GM18526 (cell line): ENCODE measurements around the gene CENPF.

Experiments used
- POLR2A ChIP-seq: IDR thresholded peaks from 3 replicates; pipeline ENCODE4 v1.6.1; 2011; ENCODE audit not compliant: insufficient read length; ENCODE audit errors: extremely low read depth

The CENPF gene

GRCh38 chr1:214678386-214678785 is 75.4 kb downstream of the CENPF start:
- TF ChIP-seq POLR2A = no peak

DNA sequence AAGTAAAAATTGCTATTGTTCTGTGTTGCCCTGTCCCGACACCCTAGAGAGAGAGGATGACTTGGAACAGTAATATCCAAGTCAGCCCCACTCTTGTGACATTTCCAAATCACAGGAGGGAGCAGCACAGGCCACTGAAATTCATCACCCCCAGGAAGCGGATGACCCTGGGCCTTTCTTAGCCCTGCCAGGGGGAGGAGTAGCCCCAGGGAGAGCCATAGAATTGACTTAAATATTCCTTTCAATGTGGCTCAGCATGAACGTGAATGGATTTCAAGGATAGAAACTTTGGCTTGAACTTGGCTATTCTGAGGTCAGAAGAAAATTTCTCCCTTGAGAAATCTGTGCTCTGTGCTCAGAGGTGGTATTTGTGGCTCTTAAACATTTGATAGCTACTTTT is 80.6 kb downstream of the CENPF start:
- TF ChIP-seq POLR2A = no peak

GRCh38 chr1:214685906-214686305 is 82.9 kb downstream of the CENPF start:
- no peak for TF ChIP-seq POLR2A

DNA sequence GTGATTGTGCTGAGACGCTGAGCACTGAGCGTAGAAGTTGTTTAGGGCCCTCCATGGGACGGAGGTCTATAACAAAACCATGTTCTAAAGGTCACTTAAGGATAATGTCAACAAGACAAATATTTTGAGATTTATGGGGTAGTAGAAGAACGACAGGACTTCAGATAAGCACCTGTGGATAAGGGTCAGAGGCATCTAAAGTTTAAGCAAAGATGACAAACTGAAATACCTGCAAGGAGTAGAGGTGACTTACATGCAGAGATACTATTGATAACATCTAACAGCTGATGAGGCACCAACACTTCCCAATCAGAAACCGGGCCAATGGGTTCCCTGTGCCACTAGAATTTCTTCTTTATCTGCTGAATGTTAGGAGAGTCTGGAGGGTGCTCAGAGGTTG is 83.5 kb downstream of the CENPF start:
- TF ChIP-seq POLR2A = no peak

- no peak for TF ChIP-seq POLR2A
Observed at GRCh38 chr1:214688891-214689290, 85.9 kb downstream of the CENPF start.

- TF ChIP-seq POLR2A = no peak
Observed at GRCh38 chr1:214694769-214695168, 91.8 kb downstream of the CENPF start.

GRCh38 chr1:214698559-214698958 is 95.6 kb downstream of the CENPF start:
- no peak for TF ChIP-seq POLR2A

- TF ChIP-seq POLR2A = no peak
Observed at GRCh38 chr1:214700437-214700836, 97.4 kb downstream of the CENPF start.

DNA sequence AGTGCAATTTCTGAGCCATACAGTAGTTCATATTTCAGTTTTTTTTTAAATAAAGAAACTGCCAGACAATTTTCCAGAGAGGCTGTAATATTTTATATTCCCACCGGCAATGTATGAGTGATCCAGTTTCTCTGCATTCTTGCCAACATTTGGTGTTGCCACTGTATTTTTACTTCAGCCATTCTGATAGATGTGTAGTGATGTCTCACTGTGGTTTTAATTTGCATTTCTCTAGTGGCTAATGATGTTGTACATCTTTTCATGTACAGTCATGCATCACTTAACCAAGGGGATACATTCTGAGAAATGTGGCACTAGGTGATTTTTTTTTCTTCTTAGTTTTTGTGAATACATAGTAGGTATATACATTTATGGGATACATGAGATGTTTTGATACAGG is 99.6 kb downstream of the CENPF start:
- no peak for TF ChIP-seq POLR2A

- no peak for TF ChIP-seq POLR2A
Observed at GRCh38 chr1:214707306-214708087, 104.5 kb downstream of the CENPF start.

DNA sequence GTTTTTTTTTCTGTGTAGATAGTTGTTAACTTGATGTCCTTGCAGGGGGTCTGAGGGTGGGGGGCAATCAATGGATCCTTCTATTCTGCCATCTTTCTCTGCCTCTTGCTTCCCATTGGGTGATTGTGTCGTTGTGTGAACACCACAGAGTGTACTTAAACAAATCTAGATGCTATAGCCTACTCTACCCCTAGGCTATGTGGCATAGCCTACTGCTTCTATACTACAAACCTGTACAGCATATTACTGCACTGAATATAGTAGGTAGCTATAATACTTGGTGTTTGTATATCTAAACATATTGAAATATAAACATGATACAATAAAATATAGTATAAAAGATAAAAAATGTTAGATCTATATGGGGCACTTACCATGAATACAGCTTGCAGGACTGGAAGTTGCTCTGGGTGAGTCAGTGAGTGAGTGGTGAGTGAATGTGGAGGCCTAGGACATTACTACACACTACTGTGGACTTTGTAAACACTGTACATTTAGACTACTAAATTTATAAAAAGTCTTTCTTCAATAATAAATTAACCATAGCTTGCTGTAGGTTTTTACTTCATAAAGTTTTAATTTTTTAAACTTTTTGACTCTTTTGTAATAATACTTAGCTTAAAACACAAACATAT is 105.4 kb downstream of the CENPF start:
- TF ChIP-seq POLR2A = no peak

DNA sequence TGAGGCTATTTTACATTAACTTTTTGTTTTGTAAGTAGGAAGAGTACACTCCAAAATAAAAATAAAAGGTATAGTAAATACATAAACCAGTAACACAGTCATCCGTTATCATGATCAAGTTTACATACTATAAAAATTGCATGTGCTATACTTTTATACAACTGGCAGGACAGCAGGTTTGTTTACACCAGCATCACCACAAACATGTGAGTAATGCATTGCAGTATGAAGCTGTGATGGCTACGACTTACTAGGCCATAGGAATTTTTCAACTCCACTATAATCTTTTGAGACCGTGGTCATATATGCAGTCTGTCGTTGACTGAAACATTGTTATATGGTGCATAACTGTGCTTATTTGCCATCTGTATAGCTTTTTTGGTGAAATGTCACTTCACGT is 106.2 kb downstream of the CENPF start:
- TF ChIP-seq POLR2A = no peak

- TF ChIP-seq POLR2A = no peak
Observed at GRCh38 chr1:214712737-214713136, 109.7 kb downstream of the CENPF start.
